H1 (cell line): ENCODE data around the gene SLC22A23. TPM values are rescaled to one million over a fixed set of nuclear protein-coding genes. Genes with fewer than 3 reads are reported as not detected.

Experiments used
- CTCF ChIA-PET: fragments of 300-600 bp; sonication (Branson Sonifier 250); formaldehyde crosslinking; loops from one replicate; lab custom pipeline; 2021; ENCODE audit not compliant: partially characterized antibody; lab: Charles Lee
- POLR2A ChIA-PET: fragments of 300-600 bp; sonication (Branson Sonifier 250); formaldehyde crosslinking; loops from one replicate; lab custom pipeline; 2021; ENCODE audit warnings: inconsistent platforms; ENCODE audit not compliant: partially characterized antibody; lab: Charles Lee
- DNase-seq, 2 experiments: peaks; one replicate each; pipeline versions ENCODE4 v3.0.0 to v3.0.0-alpha.2; 2010 to 2022; ENCODE audit warnings: low spot score in 2 of 2, low read depth in 1 of 2, mixed read lengths in 1 of 2
- FAIRE-seq: peaks from 2 replicates; lab custom pipeline; 2011; peaks lifted over from hg19 to GRCh38; lab: Jason Lieb, UNC
- H2AFZ ChIP-seq: 2 replicates; pipeline ENCODE4 v1.8.1; 2012; ENCODE audit warnings: low read length, inconsistent platforms
- H2AK5ac ChIP-seq: 2 replicates; pipeline ENCODE4 v1.6.1; 2013; ENCODE audit warnings: low read depth, low read length
- H2BK120ac ChIP-seq: replicated peaks from 2 replicates; pipeline ENCODE3; 2013; ENCODE audit warnings: low read depth, low read length, inconsistent platforms
- H2BK12ac ChIP-seq: 2 replicates; pipeline ENCODE4 v1.6.1; 2013; ENCODE audit warnings: low read depth, low read length
- H2BK15ac ChIP-seq: 2 replicates; pipeline ENCODE4 v1.6.1; 2013; ENCODE audit warnings: low read length
- H2BK20ac ChIP-seq: 2 replicates; pipeline ENCODE4 v1.6.1; 2013; ENCODE audit warnings: low read length
- H2BK5ac ChIP-seq: 2 replicates; pipeline ENCODE4 v1.6.1; 2013; ENCODE audit warnings: low read depth, low read length
- H3K14ac ChIP-seq: 2 replicates; pipeline ENCODE4 v1.6.1; 2013; ENCODE audit warnings: inconsistent platforms; ENCODE audit not compliant: insufficient read length
- H3K18ac ChIP-seq: 2 replicates; pipeline ENCODE4 v1.6.1; 2013; ENCODE audit warnings: low read length; ENCODE audit errors: extremely low read depth
- H3K23ac ChIP-seq: 2 replicates; pipeline ENCODE4 v1.6.1; 2013; ENCODE audit warnings: inconsistent platforms; ENCODE audit not compliant: insufficient read length
- H3K23me2 ChIP-seq: 2 replicates; pipeline ENCODE4 v1.6.1; 2013; ENCODE audit warnings: low read depth, low read length
- H3K27ac ChIP-seq: 2 replicates; pipeline ENCODE4 v1.6.1; 2011; ENCODE audit warnings: low read depth, low read length, inconsistent platforms
- H3K27me3 ChIP-seq, 4 experiments: replicated peaks in 1 of 4; 1 replicate in 1 of 4; 2 replicates in 3 of 4; pipeline versions ENCODE4 v1.6.1 to v1.8.1; 2011 to 2013; ENCODE audit warnings: low read length in 3 of 4, mild to moderate bottlenecking in 3 of 4, inconsistent platforms in 2 of 4, mixed read lengths in 2 of 4, moderate library complexity in 1 of 4; ENCODE audit not compliant: control insufficient read depth in 3 of 4, insufficient read depth in 3 of 4; ENCODE audit errors: extremely low read depth in 1 of 4
- H3K36me3 ChIP-seq, 4 experiments: 2 replicates each; pipeline versions ENCODE4 v1.6.1 to v1.8.1; 2011 to 2013; ENCODE audit warnings: mild to moderate bottlenecking in 4 of 4, low read length in 3 of 4, moderate library complexity in 2 of 4, control low read depth in 1 of 4, inconsistent platforms in 1 of 4; ENCODE audit not compliant: insufficient read depth in 4 of 4, control insufficient read depth in 2 of 4
- H3K4ac ChIP-seq: replicated peaks from 2 replicates; pipeline ENCODE3; 2013; ENCODE audit warnings: low read length, low read depth, mixed read lengths, inconsistent platforms; ENCODE audit not compliant: insufficient read length
- H3K4me1 ChIP-seq, 4 experiments: replicated peaks in 1 of 4; 1 replicate in 1 of 4; 2 replicates in 3 of 4; pipeline versions ENCODE4 v1.6.1 to v1.8.1; 2011 to 2013; ENCODE audit warnings: low read length in 3 of 4, inconsistent platforms in 2 of 4, mixed read lengths in 1 of 4; ENCODE audit not compliant: insufficient read depth in 4 of 4, control insufficient read depth in 3 of 4
- H3K4me2 ChIP-seq, 2 experiments: 2 replicates each; pipeline versions ENCODE4 v1.6.1 to v1.8.1; 2011 to 2013; ENCODE audit warnings: low read depth in 2 of 2, low read length in 2 of 2, control low read depth in 1 of 2, inconsistent platforms in 1 of 2, mild to moderate bottlenecking in 1 of 2; ENCODE audit not compliant: insufficient read depth in 1 of 2
- H3K4me3 ChIP-seq, 4 experiments: fragments of 200-600, 300-600 bp in 1 of 4; sonication (generic), shearing (Covaris generic), sonication (Bioruptor Twin) in 1 of 4; 2 replicates each; pipeline versions ENCODE4 v1.5.1 to v1.8.1; 2011 to 2016; ENCODE audit warnings: low read length in 4 of 4, low read depth in 3 of 4, control low read depth in 2 of 4, inconsistent platforms in 2 of 4, mild to moderate bottlenecking in 2 of 4, mixed read lengths in 1 of 4, moderate library complexity in 1 of 4; ENCODE audit not compliant: insufficient read depth in 2 of 4; ENCODE audit errors: extremely low read depth in 1 of 4
- H3K56ac ChIP-seq: replicated peaks from 2 replicates; pipeline ENCODE3; 2013; ENCODE audit warnings: low read depth, mild to moderate bottlenecking, mixed read lengths, low read length, inconsistent platforms; ENCODE audit not compliant: insufficient read length
- H3K79me1 ChIP-seq: 2 replicates; pipeline ENCODE4 v1.6.1; 2013; ENCODE audit warnings: low read depth, low read length, control low read depth
- H3K79me2 ChIP-seq, 2 experiments: 2 replicates each; pipeline versions ENCODE4 v1.6.1 to v1.8.1; 2012 to 2013; ENCODE audit warnings: low read length in 2 of 2, mild to moderate bottlenecking in 2 of 2, inconsistent platforms in 1 of 2; ENCODE audit not compliant: insufficient read depth in 2 of 2, control insufficient read depth in 1 of 2
- H3K9ac ChIP-seq, 4 experiments: replicated peaks in 1 of 4; 1 replicate in 1 of 4; 2 replicates in 3 of 4; pipeline versions ENCODE4 v1.6.1 to v1.8.1; 2011 to 2013; ENCODE audit warnings: low read depth in 3 of 4, low read length in 3 of 4, control low read depth in 2 of 4, mild to moderate bottlenecking in 2 of 4, moderate library complexity in 2 of 4, inconsistent platforms in 1 of 4; ENCODE audit errors: extremely low read depth in 1 of 4
- H3K9me3 ChIP-seq, 2 experiments: 2 replicates each; pipeline versions ENCODE4 v1.6.1 to v1.8.1; 2012 to 2013; ENCODE audit warnings: mild to moderate bottlenecking in 2 of 2, moderate library complexity in 2 of 2, control low read depth in 1 of 2, inconsistent platforms in 1 of 2, low read depth in 1 of 2, low read length in 1 of 2, mixed read lengths in 1 of 2; ENCODE audit not compliant: insufficient read depth in 2 of 2
- H4K20me1 ChIP-seq, 2 experiments: replicated peaks in 1 of 2; 2 replicates each; pipeline versions ENCODE3 to v1.8.1; 2011 to 2013; ENCODE audit warnings: inconsistent platforms in 2 of 2, low read length in 2 of 2, mild to moderate bottlenecking in 1 of 2; ENCODE audit not compliant: insufficient read depth in 2 of 2, control insufficient read depth in 1 of 2
- H4K5ac ChIP-seq: 2 replicates; pipeline ENCODE4 v1.6.1; 2013; ENCODE audit warnings: low read length, low read depth, mixed read lengths, inconsistent platforms; ENCODE audit not compliant: insufficient read length
- H4K8ac ChIP-seq: 2 replicates; pipeline ENCODE4 v1.8.0; 2013; ENCODE audit warnings: mild to moderate bottlenecking, moderate library complexity, low read length, inconsistent platforms; ENCODE audit not compliant: insufficient read depth; ENCODE audit errors: extremely low read depth
- H4K91ac ChIP-seq: replicated peaks from 2 replicates; pipeline ENCODE3; 2013; ENCODE audit warnings: low read length, mixed read lengths, inconsistent platforms; ENCODE audit not compliant: insufficient read length
- BCL11A ChIP-seq, 2 experiments: IDR thresholded peaks; one replicate each; pipeline ENCODE4 v1.6.1; 2011; ENCODE audit warnings: low read depth in 2 of 2, low read length in 2 of 2, mild to moderate bottlenecking in 2 of 2
- FOSL1 ChIP-seq: IDR thresholded peaks from 2 replicates; pipeline ENCODE4 v1.6.1; 2011; ENCODE audit warnings: mild to moderate bottlenecking, low read depth, low read length, moderate library complexity; ENCODE audit not compliant: insufficient read depth
- MAX ChIP-seq: IDR thresholded peaks from 2 replicates; pipeline ENCODE4 v1.6.1; 2012; ENCODE audit warnings: inconsistent platforms
- NRF1 ChIP-seq: IDR thresholded peaks from 2 replicates; pipeline ENCODE4 v1.6.1; 2011; ENCODE audit warnings: mild to moderate bottlenecking, low read depth, low read length, improper control_type of control experiment
- RBBP5 ChIP-seq: IDR thresholded peaks from 2 replicates; pipeline ENCODE4 v1.7.1; 2012; ENCODE audit warnings: low read depth, mild to moderate bottlenecking, inconsistent platforms, low read length, moderate library complexity, borderline replicate concordance
- SAP30 ChIP-seq: fragments of 300-600 bp; sonication (generic); IDR thresholded peaks from 2 replicates; pipeline ENCODE4 v1.7.1; 2012; ENCODE audit warnings: low read length, moderate library complexity, mild to moderate bottlenecking, inconsistent platforms; ENCODE audit not compliant: insufficient read depth, insufficient replicate concordance
- SIX5 ChIP-seq: IDR thresholded peaks from 2 replicates; pipeline ENCODE4 v1.6.1; 2011; ENCODE audit warnings: mild to moderate bottlenecking, low read depth, low read length
- WGBS, 2 experiments: shearing (Covaris generic) in 1 of 2; methylation state at CpG; one replicate each; pipeline versions ENCODE4 v1.1.6 to v1.1.7; 2013 to 2015; ENCODE audit warnings: low lambda C conversion rate in 2 of 2, mixed read lengths in 2 of 2, inconsistent platforms in 1 of 2, low coverage in 1 of 2, missing lambda C conversion rate in 1 of 2; ENCODE audit not compliant: insufficient replicate concordance in 2 of 2, insufficient coverage in 1 of 2, insufficient read length in 1 of 2; ENCODE audit errors: extremely low coverage in 1 of 2, missing lambda C conversion rate in 1 of 2; 5-methylcytosine and 5-hydroxymethylcytosine counted together
- polyA plus RNA-seq, 7 experiments: library from polyadenylated mRNA; depleted of rRNA in 3 of 7; stranded (reverse) in 5 of 7; unstranded in 2 of 7; fragments of >200 nt in 5 of 7; fragments of 200-250 nt in 2 of 7; gene quantifications; 1 replicate in 5 of 7; 2 replicates in 1 of 7; 4 replicates in 1 of 7; pipeline versions ENCODE4 v1.2.1 to v1.2.3, GENCODE V29; 2011 to 2013; ENCODE audit warnings: missing spikeins in 2 of 7, mixed read lengths in 2 of 7
- total RNA-seq: library from RNA; stranded (reverse); fragmentation: NEBNext Ultra II Directional; extraction: Animal tissue kit (Norgen Biotek cat#: 25700); gene quantifications from 2 replicates; pipeline ENCODE4 v1.2.1, GENCODE V29; 2021

Gene SLC22A23
- total and polyA plus RNA-seq, 2 of the 8 experiments (the other 6 are each of a cell fraction or from before 2014, with no cell fraction given) = 9.9 to 38.4 TPM

- Histone ChIP-seq H3K4me3 (no peak overlapping the region), H3K79me2 (peaks cover 0 to 5% of the 10 kb centered on the region in 2 experiments; a peak in 2 of 4 replicates), H3K4me1 (peaks cover 0 to 11% (median 2%) of the 10 kb centered on the region in 4 experiments; a peak in 2 of 7 replicates), H2BK5ac (no peak overlapping the region; the same call in 1 of the 2 replicates), H2BK120ac (no peak overlapping the region), H3K27me3 (no peaks in the 10 kb centered on the region), H3K9ac (no peak overlapping the region), H2BK20ac (no peak overlapping the region), H4K8ac (no peak overlapping the region), H4K20me1 (no peaks in the 10 kb centered on the region), H2AFZ (no peak overlapping the region), H3K27ac (no peak overlapping the region), H3K14ac (no peak overlapping the region), H3K4ac (no peak overlapping the region), H3K79me1 (peaks cover 2% of the 10 kb centered on the region; the same call in 1 of the 2 replicates), H2BK12ac (peak overlapping the region; percentile 12; the same call in 1 of the 2 replicates), H3K23ac (no peak overlapping the region), H3K9me3 (no peaks in the 10 kb centered on the region), H2AK5ac (no peak overlapping the region), H4K5ac (no peak overlapping the region), H4K91ac (no peak overlapping the region), H3K56ac (no peak overlapping the region), H3K36me3 (peaks cover 0 to 2% (median 0%) of the 10 kb centered on the region in 4 experiments; a peak in 1 of 8 replicates), H3K23me2 (no peaks in the 10 kb centered on the region), H3K4me2 (no peak overlapping the region), H3K18ac (no peak overlapping the region), H2BK15ac (no peak overlapping the region)
- ChIA-PET POLR2A (interaction anchor here (0.6 to 1.0 kb wide), 2 partner anchors 96 to 132 kb away, joined by 3 read pairs; no protein-coding TSS in a partner anchor), CTCF (interaction anchor here (0.7 to 1.4 kb wide), 2 partner anchors 12 to 93 kb away, joined by 3 to 4 read pairs; no protein-coding TSS in a partner anchor)
- no peak for FAIRE-seq
- DNase-seq = no peak
- WGBS, 2 experiments = 83% methylated on average over 11 of the region's 11 CpGs; no CpG with 5 or more reads in 1 of the 2 experiments
- TF ChIP-seq SIX5 (no peak), RBBP5 (no peak), SAP30 (no peak), MAX (no peak), BCL11A (IDR thresholded peaks at IDR 0.05; ENCODE audit: low read depth in 2 of 2, low read length in 2 of 2) (no peak), NRF1 (no peak), FOSL1 (no peak)
Measured at GRCh38 chr6:3326184-3326971, 130.5 kb downstream of the SLC22A23 start.
